Measurements from ENCODE around the gene LRRC8E.

DNA sequence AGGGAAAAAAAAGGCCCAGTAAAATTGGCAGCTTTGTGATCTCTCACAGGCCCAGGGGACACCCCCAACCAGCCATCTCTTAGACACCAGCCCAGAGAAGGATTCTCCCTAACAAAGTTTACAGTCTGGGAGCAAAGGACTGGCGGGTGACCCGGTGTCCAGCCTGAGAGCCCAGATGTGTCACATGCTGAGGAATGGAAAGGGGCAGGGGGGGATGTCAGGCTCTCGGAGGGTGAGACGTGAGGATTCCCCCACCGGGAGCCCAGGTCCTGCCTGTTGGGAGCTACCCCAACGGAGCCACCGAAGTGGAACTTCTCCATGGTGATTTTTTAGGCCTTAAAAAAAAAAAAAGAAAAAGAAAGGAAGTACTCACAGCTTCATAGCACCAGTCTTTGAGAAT, 42.5 kb downstream of the LRRC8E start:
- TF ChIP-seq POLR2A (IDR thresholded peaks at IDR 0.05; ENCODE audit: low read depth, low read length) (no peak), POLR2AphosphoS5 (IDR thresholded peaks at IDR 0.05; ENCODE audit: low read depth, low read length) (no peak)
